ENCODE data around the gene RHEBL1. TPM values are rescaled to one million over a fixed set of nuclear protein-coding genes. Genes with fewer than 3 reads are reported as not detected.
A peak's percentile ranks its signal among the peaks of the same experiment; 100 is the strongest.

The RHEBL1 gene
- total and polyA plus RNA-seq, 2 of the 4 experiments (the other 2 are of a cell fraction), result 0.62 to 0.72 TPM

DNA sequence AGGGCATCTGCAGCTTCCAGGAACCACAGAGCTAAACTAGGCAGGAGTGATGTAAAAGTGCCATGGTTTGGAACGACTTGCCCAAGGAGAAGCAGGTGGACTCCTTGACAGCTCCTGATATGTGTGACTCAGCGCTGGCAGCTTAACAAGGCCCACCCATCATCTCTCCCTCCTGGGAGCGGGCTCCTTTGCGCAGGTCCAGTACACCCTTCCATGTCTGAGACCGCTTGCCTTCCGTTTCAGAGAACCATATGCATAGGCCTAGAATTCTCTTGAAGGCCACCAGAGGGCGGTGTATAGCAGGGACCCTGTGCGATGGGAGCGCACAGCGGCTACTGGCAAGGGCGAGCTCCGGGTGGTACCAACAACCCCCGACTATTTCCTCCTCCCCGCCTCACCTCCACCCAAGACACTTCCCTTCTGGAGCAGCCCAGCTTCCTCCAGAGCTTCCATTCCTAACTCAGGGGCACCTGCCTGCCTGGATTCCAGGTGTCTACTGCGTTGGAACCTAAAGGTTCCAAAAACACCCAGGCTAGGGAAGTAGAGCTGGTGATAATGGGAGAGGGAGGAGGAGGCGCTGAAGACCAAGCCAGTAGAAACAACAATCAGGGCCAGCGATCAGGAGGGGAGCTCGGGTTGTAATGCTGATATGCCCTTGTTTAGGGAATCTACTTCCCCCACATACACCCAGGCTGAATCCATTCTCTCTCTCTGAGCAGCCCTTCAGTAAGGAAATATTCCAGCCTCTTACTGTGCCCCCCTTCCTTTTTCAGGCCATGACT lies 18.6 kb upstream of the RHEBL1 start:
- no peak overlapping the region for H4K91ac ChIP-seq (ENCODE audit: insufficient read depth, low read depth, low read length)
- in situ Hi-C loops (cut with MboI; ENCODE audit: low sequenced_read_pairs), result no loop called here
- H3K18ac ChIP-seq (ENCODE audit: low read depth, low read length), result no peak overlapping the region
- no peak overlapping the region for H2BK120ac ChIP-seq (ENCODE audit: low read depth, low read length)
- H4K5ac ChIP-seq (ENCODE audit: low read depth, low read length), result no peak overlapping the region
- peaks cover 15% of the 10 kb centered on the region; the same call in 1 of the 2 replicates for H3K27me3 ChIP-seq (ENCODE audit: control insufficient read depth, insufficient read depth, low read length)
- no peak overlapping the region for H2BK15ac ChIP-seq (ENCODE audit: low read depth, low read length)
- no peak overlapping the region for H3K14ac ChIP-seq (replicated peaks; ENCODE audit: low read depth, low read length)
- no peaks in the 10 kb centered on the region for H3K9me3 ChIP-seq (ENCODE audit: control insufficient read depth, insufficient read depth, low read length)
- ATAC-seq (ENCODE audit: low read depth) (peak; percentile 92), DNase-seq (peak; percentile 94)
- H4K8ac ChIP-seq (ENCODE audit: low read depth in 2 of 2, low read length in 2 of 2), result no peak overlapping the region
- no peaks in the 10 kb centered on the region for H3K36me3 ChIP-seq (ENCODE audit: control insufficient read depth, insufficient read depth, low read length)
- no peak overlapping the region for H3K4me3 ChIP-seq (ENCODE audit: insufficient read depth, low read depth, low read length)
- peaks cover 9% of the 10 kb centered on the region for H3K4me1 ChIP-seq (ENCODE audit: control insufficient read depth, insufficient read depth, low read length)
- H4K20me1 ChIP-seq (ENCODE audit: insufficient read depth, low read length), result no peaks in the 10 kb centered on the region; the same call in 1 of the 2 replicates
- H2AK9ac ChIP-seq (replicated peaks; ENCODE audit: low read depth, low read length, poor library complexity), result peak overlapping the region; percentile 25
- no peak overlapping the region for H3K27ac ChIP-seq (ENCODE audit: insufficient read depth, low read length)
- dilution Hi-C loops (cut with HindIII; ENCODE audit: low sequenced_read_pairs, unreplicated experiment), result no loop called here
- 0 out of 2 replicates have a peak overlapping the region, but pooled peaks have one; percentile 10 for H3K9ac ChIP-seq (ENCODE audit: low read depth, low read length)
- BruUV-seq (replicated peaks), result no TSS peak
- peak; percentile 74 for TF ChIP-seq SMC3 (IDR thresholded peaks at IDR 0.05; ENCODE audit: low read depth, low read length)
- TF ChIP-seq NFE2L2 (IDR thresholded peaks at IDR 0.05; ENCODE audit: low read depth, low read length), result no peak
- peak; percentile 75 for TF ChIP-seq RAD21 (IDR thresholded peaks at IDR 0.05; ENCODE audit: low read length)
- TF ChIP-seq, protein P1, sequence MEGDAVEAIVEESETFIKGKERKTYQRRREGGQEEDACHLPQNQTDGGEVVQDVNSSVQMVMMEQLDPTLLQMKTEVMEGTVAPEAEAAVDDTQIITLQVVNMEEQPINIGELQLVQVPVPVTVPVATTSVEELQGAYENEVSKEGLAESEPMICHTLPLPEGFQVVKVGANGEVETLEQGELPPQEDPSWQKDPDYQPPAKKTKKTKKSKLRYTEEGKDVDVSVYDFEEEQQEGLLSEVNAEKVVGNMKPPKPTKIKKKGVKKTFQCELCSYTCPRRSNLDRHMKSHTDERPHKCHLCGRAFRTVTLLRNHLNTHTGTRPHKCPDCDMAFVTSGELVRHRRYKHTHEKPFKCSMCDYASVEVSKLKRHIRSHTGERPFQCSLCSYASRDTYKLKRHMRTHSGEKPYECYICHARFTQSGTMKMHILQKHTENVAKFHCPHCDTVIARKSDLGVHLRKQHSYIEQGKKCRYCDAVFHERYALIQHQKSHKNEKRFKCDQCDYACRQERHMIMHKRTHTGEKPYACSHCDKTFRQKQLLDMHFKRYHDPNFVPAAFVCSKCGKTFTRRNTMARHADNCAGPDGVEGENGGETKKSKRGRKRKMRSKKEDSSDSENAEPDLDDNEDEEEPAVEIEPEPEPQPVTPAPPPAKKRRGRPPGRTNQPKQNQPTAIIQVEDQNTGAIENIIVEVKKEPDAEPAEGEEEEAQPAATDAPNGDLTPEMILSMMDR (conservative IDR thresholded peaks at IDR 0.05; ENCODE audit: low read depth, low read length), result peak; percentile 90
- no peak overlapping the region for H2BK5ac ChIP-seq (ENCODE audit: low read depth, low read length, poor library complexity, severe bottlenecking)
- H2BK20ac ChIP-seq (ENCODE audit: low read depth, low read length), result peak overlapping the region; percentile 33
- no peak overlapping the region; the same call in 1 of the 2 replicates for H2AK5ac ChIP-seq (ENCODE audit: low read depth, low read length)
- no CpG with 5 or more reads among the region's 18 CpGs for WGBS, 2 experiments (ENCODE audit: extremely low coverage in 2 of 2, insufficient read length in 1 of 2)
- POLR2A ChIA-PET (ENCODE audit: unreplicated experiment), result interaction anchor here (0.5 to 0.6 kb wide), 2 partner anchors 36 to 38 kb away, joined by 4 read pairs; no protein-coding TSS in a partner anchor
- no peak overlapping the region for H3K4ac ChIP-seq (ENCODE audit: low read depth, low read length)
- H3K9me1 ChIP-seq (ENCODE audit: insufficient read depth, low read length), result peaks cover 2% of the 10 kb centered on the region; the same call in 1 of the 2 replicates
- intact Hi-C loops (cut with micrococcal nuclease), result loop anchor here (1.0 to 10.0 kb wide), 4 partner anchors 24 to 147 kb away; partner anchors contain the start of gene TUBA1A
- H3K79me1 ChIP-seq (ENCODE audit: low read depth in 1 of 2, low read length in 2 of 2), result 0 out of 4 replicates have a peak, but pooled peaks cover 0 to 3% of the 10 kb centered on the region in 2 experiments
- CTCF ChIA-PET, result interaction anchor here (0.6 to 3.7 kb wide), 15 partner anchors 10 to 156 kb away, joined by 3 to 16 read pairs (median 3); partner anchors contain the start of gene RHEBL1
- H2AFZ ChIP-seq (replicated peaks; ENCODE audit: low read length, poor library complexity), result peak overlapping the region; percentile 92
- H3K23ac ChIP-seq (ENCODE audit: low read depth, low read length), result peak overlapping the region; percentile 45; the same call in 1 of the 2 replicates
- H3K56ac ChIP-seq (ENCODE audit: extremely low read depth, insufficient read depth, low read length), result no peak overlapping the region
- H3K4me2 ChIP-seq (ENCODE audit: low read depth, low read length), result peak overlapping the region; percentile 72

All from IMR-90 (cell line).